GM18868 (cell line): ENCODE data around the gene GSK3B.
"Not testable (repeated sequence)": the region's sequence is repeated elsewhere in the genome, so short reads cannot be mapped to it uniquely, and the experiment has no call there.

ENCODE experiments used
- ATAC-seq: cut with Tn5 transposase; IDR thresholded peaks from one replicate; pipeline ENCODE4 v1.9.1; 2021; ENCODE audit warnings: mild to moderate bottlenecking, moderate library complexity; ENCODE audit not compliant: unreplicated experiment

Gene GSK3B

DNA sequence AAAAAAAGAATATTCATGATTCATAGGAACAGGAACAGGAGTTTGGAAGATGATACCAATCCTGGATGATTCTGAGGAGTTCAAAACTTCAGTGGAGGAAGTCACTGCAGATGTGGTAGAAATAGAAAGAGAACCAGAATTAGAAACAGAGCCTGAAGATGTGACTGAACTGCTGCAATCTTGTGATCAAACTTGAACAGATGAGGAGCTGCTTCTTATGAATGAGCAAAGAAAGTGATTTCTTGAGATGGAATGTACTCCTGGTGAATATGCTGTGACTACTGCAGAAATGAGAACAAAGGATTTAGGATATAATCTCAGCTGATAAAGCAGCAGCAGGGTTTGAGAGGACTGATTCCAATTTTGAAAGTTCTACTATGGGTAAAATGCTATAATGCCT lies 72.7 kb downstream of the GSK3B start:
- no peak for ATAC-seq

- no peak for ATAC-seq
Measured at GRCh38 chr3:120018299-120018698, 75.9 kb downstream of the GSK3B start.

DNA sequence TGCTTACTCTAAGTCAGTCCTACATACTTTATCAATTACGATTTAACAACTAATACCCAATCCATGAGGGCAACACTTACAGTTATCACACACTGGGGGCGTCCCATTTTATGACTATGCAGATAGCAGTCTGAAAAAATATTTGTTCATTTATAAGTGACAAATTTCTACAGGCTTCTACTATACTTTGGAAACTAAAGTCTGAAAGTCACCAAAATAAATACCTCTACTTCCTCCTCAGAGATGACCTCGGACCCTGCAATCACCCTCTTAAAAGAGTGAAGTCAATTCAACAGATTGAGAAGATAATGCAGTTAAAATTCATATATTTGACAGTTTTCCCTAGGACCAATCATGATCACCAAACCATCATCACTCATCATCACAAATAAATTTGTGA lies 76.6 kb downstream of the GSK3B start:
- ATAC-seq: no peak

GRCh38 chr3:120013481-120013880 lies 80.8 kb downstream of the GSK3B start:
- no peak for ATAC-seq

GRCh38 chr3:120005741-120006140 lies 88.5 kb downstream of the GSK3B start:
- ATAC-seq: not testable (repeated sequence)

- ATAC-seq: not testable (repeated sequence)
Measured at GRCh38 chr3:120004008-120004498, 90.2 kb downstream of the GSK3B start.

- no peak for ATAC-seq
Measured at GRCh38 chr3:119998166-119998565, 96.1 kb downstream of the GSK3B start.

- ATAC-seq: no peak
Measured at GRCh38 chr3:119990888-119991287, 103.4 kb downstream of the GSK3B start.

DNA sequence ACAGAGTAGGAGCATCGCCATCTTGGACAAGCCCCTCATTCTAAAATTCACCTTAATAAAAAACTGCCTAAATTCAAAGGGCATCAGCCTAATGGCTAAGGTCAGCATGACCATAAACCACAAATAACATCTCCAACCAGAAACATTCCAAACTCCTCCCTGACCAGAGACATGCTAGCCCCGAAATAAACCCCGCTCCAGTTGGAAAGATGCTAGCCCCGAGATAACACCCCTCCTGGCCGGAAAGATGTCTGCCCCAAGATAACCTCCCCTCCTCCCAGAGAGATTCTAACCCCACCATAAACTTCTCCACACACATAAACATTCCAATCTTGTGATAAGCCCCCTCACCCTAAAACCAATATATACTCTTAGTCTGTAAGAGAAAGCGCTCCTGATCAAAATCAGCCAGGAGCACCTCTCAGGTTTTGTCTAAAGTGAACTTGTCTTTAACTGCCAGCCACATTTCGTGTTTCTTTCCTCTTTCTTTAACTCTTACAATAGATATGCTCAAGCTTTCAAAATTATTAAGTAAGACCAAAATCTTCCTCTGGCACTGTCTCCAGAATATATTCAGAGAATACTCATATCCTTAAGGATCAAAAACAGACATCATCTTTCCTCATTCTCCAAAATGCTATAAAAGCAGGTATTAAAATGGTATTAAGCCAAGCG lies 104.1 kb downstream of the GSK3B start:
- ATAC-seq: no peak

- ATAC-seq: not testable (repeated sequence)
Measured at GRCh38 chr3:119986812-119987211, 107.4 kb downstream of the GSK3B start.

DNA sequence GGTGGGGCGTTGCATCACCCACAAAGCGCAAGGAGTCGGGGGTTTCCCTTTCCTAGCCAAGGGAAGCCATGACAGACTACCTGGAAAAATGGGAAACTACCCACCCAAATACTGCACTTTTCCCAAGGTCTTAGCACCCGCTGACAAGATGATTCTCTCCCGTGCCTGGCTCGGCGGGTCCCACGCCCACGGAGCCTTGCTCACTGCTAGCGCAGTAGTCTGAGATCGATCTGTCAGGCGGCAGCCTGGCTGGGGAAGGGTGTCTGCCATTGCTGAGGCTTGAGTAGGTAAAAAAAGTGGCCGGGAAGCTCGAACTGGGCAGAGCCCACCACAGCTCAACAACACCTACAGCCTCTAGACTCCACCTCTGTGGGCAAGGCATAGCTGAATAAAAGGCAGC lies 112.9 kb downstream of the GSK3B start:
- no peak for ATAC-seq

DNA sequence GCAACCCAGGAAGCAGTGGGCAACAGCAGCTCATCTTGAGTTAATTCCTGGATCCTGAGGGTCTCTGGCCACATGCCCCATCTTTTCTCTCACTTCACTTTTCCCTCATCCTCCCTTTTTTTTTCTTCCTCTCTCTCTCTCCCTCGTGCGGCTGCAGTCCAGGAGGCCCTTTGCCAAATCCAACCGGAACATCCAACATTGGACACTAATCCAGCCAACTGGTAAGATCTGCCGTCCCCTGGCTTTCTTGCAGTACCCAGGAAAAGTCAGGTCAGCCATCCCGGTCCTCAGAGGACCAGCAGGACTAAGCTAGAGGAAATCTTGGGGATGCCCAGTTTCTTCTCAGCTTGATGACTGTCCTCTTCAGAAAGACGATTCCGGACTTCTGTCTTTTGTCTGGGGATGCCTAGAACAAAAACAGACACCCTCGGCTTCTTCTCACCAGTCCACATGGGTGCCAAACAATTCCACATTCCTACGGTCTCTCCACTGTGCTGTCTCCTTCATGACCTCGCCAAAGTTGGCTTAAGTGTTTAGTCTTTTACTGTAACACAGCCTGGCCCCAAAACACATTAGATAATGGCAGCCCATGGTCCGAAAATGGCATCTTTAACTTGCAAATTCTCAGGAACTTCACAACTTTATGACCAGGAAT lies 115.6 kb downstream of the GSK3B start:
- ATAC-seq: no peak

DNA sequence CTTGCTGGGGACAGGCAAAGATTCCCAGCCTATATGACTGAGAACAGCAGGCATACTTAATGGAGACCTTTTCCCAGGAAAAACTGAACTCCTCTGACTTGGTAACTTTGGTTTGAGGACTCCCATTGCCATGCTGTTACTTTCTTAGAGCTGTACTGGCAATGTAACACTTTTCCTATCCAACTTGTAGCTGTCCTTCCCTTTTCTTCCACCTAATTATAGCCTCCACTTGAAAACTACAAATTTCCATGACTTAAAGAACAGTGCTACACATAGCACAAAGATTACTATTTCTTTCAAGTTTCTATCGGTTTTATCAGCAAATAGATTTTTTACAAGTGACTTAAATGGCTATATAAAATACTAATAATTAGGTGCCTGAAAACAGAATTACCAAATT lies 116.9 kb downstream of the GSK3B start:
- no peak for ATAC-seq

DNA sequence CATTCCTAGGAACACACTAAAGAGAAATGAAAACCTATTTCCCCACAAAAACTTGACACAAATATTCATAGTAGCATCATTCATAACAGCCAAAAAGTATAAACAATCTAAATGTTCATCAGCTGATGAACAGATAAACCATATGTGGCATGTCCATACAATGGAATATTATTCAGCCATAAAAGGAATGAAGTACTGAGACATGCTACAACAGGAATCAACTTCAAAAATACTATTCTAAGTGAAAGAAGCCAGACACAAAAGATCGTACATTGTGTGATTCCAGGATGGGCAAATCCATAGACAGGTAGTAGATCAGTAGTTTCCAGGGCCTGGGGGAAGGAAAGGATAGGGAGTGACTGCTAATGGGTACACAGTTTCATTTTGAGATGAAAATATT lies 118.0 kb downstream of the GSK3B start:
- no peak for ATAC-seq

DNA sequence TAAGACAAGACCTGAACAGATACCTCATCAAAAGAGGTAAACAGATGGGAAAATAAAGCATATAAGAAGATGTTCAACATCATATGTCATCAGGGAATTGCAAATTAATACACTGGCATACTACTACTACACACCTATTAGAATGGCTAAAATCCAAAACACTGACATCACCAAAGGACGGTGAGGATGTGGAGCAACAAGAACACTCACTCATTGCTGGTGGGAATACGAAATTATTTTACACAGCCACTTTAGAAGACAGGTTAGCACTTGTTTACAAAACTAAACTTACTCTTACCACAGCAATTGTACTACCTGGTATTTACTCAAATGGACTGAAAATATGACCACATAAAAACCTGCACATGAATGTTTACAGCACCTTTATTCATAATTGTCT lies 119.6 kb downstream of the GSK3B start:
- no peak for ATAC-seq

GRCh38 chr3:119973018-119973646 lies 121.1 kb downstream of the GSK3B start:
- ATAC-seq: no peak

DNA sequence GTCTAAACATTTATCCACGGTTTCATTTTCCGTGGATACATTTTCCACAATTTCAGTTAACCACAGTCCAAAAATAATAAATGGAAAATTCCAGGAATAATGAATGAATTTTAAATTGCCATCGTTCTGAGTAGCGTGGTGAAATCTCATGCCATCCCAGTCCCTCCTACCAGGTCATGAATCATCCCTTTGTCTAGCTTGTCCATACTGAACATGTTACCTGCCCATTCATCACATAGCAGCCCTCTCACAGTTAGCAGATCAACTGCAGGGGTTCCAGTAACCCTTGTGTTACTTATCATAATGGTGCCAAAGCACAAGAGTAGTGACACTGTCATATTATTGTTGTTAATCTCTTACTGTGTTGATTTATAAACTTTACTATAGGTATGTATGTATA lies 124.5 kb downstream of the GSK3B start:
- no peak for ATAC-seq

GRCh38 chr3:119967353-119968006 lies 126.8 kb downstream of the GSK3B start:
- ATAC-seq: no peak

DNA sequence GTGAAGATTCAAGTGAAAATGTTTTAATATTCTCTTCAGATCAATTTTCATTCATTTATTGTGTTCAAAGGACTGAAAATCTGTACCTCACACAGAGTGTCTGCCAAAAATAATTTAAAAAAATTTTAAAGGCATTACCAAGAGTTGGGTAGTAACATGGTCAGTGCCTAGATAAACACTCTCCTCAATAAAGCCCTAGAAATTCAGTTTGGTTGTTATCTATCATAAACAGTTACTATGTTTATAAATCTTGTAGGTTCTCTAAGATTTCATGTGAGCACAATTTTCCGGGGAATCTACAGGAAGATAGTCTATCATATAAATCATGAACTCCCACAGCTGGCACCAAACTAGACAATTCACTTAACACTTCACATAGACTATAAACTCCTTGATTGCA lies 128.6 kb downstream of the GSK3B start:
- no peak for ATAC-seq

GRCh38 chr3:119964294-119964693 lies 130.0 kb downstream of the GSK3B start:
- ATAC-seq: no peak

DNA sequence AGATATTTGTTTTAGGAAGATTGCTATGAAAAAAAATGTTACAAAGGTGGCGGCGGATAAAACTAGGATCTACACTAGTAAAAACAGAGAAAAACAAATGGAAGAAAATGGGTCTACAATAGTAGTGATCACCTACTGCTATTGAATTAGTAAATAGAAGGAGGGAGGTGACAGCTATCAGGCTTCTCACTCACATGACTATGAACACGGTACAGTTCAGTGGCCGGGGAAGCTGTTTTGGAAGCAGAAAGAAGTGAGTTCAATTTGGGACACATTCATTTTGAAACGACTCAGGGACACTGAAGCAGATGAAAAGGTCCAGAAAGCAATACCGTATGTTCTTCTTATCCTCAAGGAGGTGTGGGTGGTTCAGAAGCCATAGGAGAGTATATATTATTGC lies 138.3 kb downstream of the GSK3B start:
- no peak for ATAC-seq
